K562 (cell line): ENCODE measurements around the gene ZDHHC18. TPM values are rescaled to one million over a fixed set of nuclear protein-coding genes. Genes with fewer than 3 reads are reported as not detected.

Experiments used
- ATF7 ChIP-seq: fragments of 450-650 bp; IDR thresholded peaks from 2 replicates; pipeline ENCODE4 v1.7.1; 2014; ENCODE audit warnings: mild to moderate bottlenecking, moderate library complexity
- C11orf30 ChIP-seq: fragments of 450-650 bp; IDR thresholded peaks from 2 replicates; pipeline ENCODE4 v1.6.1; 2016; ENCODE audit warnings: low read depth, mild to moderate bottlenecking
- DIDO1 ChIP-seq: fragments of 450-650 bp; IDR thresholded peaks from 2 replicates; pipeline ENCODE4 v1.6.1; 2016; ENCODE audit warnings: low read depth, missing biosample characterization, missing genetic modification characterization
- HNRNPK ChIP-seq: fragments of 200-400 bp; formaldehyde crosslinking; IDR thresholded peaks from one replicate; pipeline ENCODE4 v1.6.1; 2018; ENCODE audit warnings: mild to moderate bottlenecking, low read depth, low read length; ENCODE audit not compliant: poor library complexity, severe bottlenecking
- KDM2B ChIP-seq: fragments of 250-450 bp; sonication (Bioruptor Pico); IDR thresholded peaks from 2 replicates; pipeline ENCODE4 v1.8.0; 2021; ENCODE audit warnings: mild to moderate bottlenecking, moderate library complexity
- KLF1 ChIP-seq: fragments of 450-650 bp; IDR thresholded peaks from 2 replicates; pipeline ENCODE4 v1.6.1; 2016; ENCODE audit warnings: missing genetic modification characterization, missing compliant biosample characterization
- L3MBTL2 ChIP-seq: fragments of 450-650 bp; IDR thresholded peaks from 2 replicates; pipeline ENCODE4 v1.6.1; 2016; ENCODE audit warnings: mild to moderate bottlenecking, moderate library complexity
- NFATC3 ChIP-seq: fragments of 450-650 bp; IDR thresholded peaks from 2 replicates; pipeline ENCODE4 v1.6.1; 2017; ENCODE audit warnings: mild to moderate bottlenecking
- PHB ChIP-seq: fragments of 250-450 bp; sonication (Bioruptor Pico); IDR thresholded peaks from 2 replicates; pipeline ENCODE4 v1.5.0; 2021
- POLR2B ChIP-seq: fragments of 450-650 bp; IDR thresholded peaks from 2 replicates; pipeline ENCODE4 v1.6.1; 2018; ENCODE audit warnings: low read depth; ENCODE audit not compliant: partially characterized antibody
- SIRT6 ChIP-seq: IDR thresholded peaks from one replicate; pipeline ENCODE4 v1.6.1; 2012; ENCODE audit warnings: low read depth, mild to moderate bottlenecking, control low read depth, inconsistent platforms, low read length, moderate library complexity
- SMAD2 ChIP-seq: fragments of 150-350 bp; IDR thresholded peaks from 2 replicates; pipeline ENCODE4 v1.6.1; 2014; ENCODE audit warnings: low read depth, mild to moderate bottlenecking, low read length
- SUPT5H ChIP-seq: fragments of 450-650 bp; IDR thresholded peaks from 2 replicates; pipeline ENCODE4 v1.6.1; 2016
- TAF9B ChIP-seq: fragments of 450-650 bp; IDR thresholded peaks from 2 replicates; pipeline ENCODE4 v1.6.1; 2018; ENCODE audit warnings: mild to moderate bottlenecking; ENCODE audit not compliant: partially characterized antibody
- ZBTB17 ChIP-seq: fragments of 450-650 bp; formaldehyde crosslinking; IDR thresholded peaks from 2 replicates; pipeline ENCODE4 v1.4.0; 2020; ENCODE audit warnings: mild to moderate bottlenecking
- ZBTB7A ChIP-seq: IDR thresholded peaks from 2 replicates; pipeline ENCODE4 v1.6.1; 2011; ENCODE audit warnings: low read depth, mild to moderate bottlenecking, low read length, moderate library complexity, borderline replicate concordance; ENCODE audit not compliant: control insufficient read depth
- ZNF384 ChIP-seq: IDR thresholded peaks from 2 replicates; pipeline ENCODE4 v1.6.1; 2012; ENCODE audit warnings: low read depth, low read length, improper control_type of control experiment
- polyA plus RNA-seq, 8 experiments: library from polyadenylated mRNA; depleted of rRNA in 4 of 8; stranded (reverse) in 5 of 8; unstranded in 3 of 8; fragments of >200 nt; fragmentation: Nextera tagmentation in 2 of 8; fragmentation: Illumina TruSeq in 1 of 8; extraction: Ambion mirVana in 2 of 8; extraction: Trizol in 1 of 8; gene quantifications; 2 replicates each; pipeline versions ENCODE4 v1.2.1 to v1.2.3, GENCODE V29; 2011 to 2014; ENCODE audit warnings: inconsistent platforms in 1 of 8, missing spikeins in 1 of 8
- total RNA-seq, 7 experiments: library from RNA; depleted of rRNA in 6 of 7; stranded (reverse); fragments of >200 nt in 6 of 7; fragmentation: Illumina TruSeq in 2 of 7; extraction: Trizol in 2 of 7; gene quantifications; 2 replicates each; pipeline versions ENCODE4 v1.2.1 to v1.2.3, GENCODE V29; 2011 to 2021; ENCODE audit warnings: low replicate concordance in 1 of 7
- TF ChIP-seq, protein P1 (sequence below): fragments of 250-450 bp; sonication (Bioruptor Pico); IDR thresholded peaks from 2 replicates; pipeline ENCODE4 v1.4.0; 2020; ENCODE audit warnings: mild to moderate bottlenecking, moderate library complexity, borderline replicate concordance
- TF ChIP-seq, protein P2 (sequence below): sonication (generic); formaldehyde crosslinking; IDR thresholded peaks from 2 replicates; pipeline ENCODE4 v1.8.0; 2022; ENCODE audit warnings: mild to moderate bottlenecking, missing genetic modification reagents
- TF ChIP-seq, protein P3 (sequence below): fragments of 250-450 bp; sonication (Bioruptor Pico); IDR thresholded peaks from 2 replicates; pipeline ENCODE4 v1.4.0; 2020

The ZDHHC18 gene
- total and polyA plus RNA-seq, 9 of the 15 experiments (the other 6 are each of a cell fraction or from before 2014, with no cell fraction given) = 0.42 to 35.6 (median 15.8) TPM

GRCh38 chr1:26787706-26788514 is 38.6 kb upstream of the ZDHHC18 start, which contains the start of gene PIGV (continued):
- TF ChIP-seq, protein P1, sequence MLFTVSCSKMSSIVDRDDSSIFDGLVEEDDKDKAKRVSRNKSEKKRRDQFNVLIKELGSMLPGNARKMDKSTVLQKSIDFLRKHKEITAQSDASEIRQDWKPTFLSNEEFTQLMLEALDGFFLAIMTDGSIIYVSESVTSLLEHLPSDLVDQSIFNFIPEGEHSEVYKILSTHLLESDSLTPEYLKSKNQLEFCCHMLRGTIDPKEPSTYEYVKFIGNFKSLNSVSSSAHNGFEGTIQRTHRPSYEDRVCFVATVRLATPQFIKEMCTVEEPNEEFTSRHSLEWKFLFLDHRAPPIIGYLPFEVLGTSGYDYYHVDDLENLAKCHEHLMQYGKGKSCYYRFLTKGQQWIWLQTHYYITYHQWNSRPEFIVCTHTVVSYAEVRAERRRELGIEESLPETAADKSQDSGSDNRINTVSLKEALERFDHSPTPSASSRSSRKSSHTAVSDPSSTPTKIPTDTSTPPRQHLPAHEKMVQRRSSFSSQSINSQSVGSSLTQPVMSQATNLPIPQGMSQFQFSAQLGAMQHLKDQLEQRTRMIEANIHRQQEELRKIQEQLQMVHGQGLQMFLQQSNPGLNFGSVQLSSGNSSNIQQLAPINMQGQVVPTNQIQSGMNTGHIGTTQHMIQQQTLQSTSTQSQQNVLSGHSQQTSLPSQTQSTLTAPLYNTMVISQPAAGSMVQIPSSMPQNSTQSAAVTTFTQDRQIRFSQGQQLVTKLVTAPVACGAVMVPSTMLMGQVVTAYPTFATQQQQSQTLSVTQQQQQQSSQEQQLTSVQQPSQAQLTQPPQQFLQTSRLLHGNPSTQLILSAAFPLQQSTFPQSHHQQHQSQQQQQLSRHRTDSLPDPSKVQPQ (CRISPR knock-in tag) = no peak
- TF ChIP-seq ZBTB7A (peak; percentile 89), ATF7 (peak; percentile 73; the same call in 1 of the 2 replicates), L3MBTL2 (peak; percentile 81), SIRT6 (peak; percentile 35), ZNF384 (no peak), ZBTB17 (CRISPR knock-in tag) (0 out of 2 replicates have a peak, but pooled peaks have one; percentile 19), KDM2B (0 out of 2 replicates have a peak, but pooled peaks have one; percentile 61), SMAD2 (no peak), HNRNPK (no peak), SUPT5H (peak; percentile 80), DIDO1 (tag) (peak; percentile 31; the same call in 1 of the 2 replicates), C11orf30 (peak; percentile 28; the same call in 1 of the 2 replicates), POLR2B (peak; percentile 67), TAF9B (peak; percentile 72), PHB (CRISPR knock-in tag) (0 out of 2 replicates have a peak, but pooled peaks have one; percentile 78), NFATC3 (no peak), KLF1 (peak; percentile 80)
- TF ChIP-seq, protein P2, sequence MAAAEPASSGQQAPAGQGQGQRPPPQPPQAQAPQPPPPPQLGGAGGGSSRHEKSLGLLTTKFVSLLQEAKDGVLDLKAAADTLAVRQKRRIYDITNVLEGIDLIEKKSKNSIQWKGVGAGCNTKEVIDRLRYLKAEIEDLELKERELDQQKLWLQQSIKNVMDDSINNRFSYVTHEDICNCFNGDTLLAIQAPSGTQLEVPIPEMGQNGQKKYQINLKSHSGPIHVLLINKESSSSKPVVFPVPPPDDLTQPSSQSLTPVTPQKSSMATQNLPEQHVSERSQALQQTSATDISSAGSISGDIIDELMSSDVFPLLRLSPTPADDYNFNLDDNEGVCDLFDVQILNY (CRISPR knock-in tag) = peak; percentile 91
- TF ChIP-seq, protein P3, sequence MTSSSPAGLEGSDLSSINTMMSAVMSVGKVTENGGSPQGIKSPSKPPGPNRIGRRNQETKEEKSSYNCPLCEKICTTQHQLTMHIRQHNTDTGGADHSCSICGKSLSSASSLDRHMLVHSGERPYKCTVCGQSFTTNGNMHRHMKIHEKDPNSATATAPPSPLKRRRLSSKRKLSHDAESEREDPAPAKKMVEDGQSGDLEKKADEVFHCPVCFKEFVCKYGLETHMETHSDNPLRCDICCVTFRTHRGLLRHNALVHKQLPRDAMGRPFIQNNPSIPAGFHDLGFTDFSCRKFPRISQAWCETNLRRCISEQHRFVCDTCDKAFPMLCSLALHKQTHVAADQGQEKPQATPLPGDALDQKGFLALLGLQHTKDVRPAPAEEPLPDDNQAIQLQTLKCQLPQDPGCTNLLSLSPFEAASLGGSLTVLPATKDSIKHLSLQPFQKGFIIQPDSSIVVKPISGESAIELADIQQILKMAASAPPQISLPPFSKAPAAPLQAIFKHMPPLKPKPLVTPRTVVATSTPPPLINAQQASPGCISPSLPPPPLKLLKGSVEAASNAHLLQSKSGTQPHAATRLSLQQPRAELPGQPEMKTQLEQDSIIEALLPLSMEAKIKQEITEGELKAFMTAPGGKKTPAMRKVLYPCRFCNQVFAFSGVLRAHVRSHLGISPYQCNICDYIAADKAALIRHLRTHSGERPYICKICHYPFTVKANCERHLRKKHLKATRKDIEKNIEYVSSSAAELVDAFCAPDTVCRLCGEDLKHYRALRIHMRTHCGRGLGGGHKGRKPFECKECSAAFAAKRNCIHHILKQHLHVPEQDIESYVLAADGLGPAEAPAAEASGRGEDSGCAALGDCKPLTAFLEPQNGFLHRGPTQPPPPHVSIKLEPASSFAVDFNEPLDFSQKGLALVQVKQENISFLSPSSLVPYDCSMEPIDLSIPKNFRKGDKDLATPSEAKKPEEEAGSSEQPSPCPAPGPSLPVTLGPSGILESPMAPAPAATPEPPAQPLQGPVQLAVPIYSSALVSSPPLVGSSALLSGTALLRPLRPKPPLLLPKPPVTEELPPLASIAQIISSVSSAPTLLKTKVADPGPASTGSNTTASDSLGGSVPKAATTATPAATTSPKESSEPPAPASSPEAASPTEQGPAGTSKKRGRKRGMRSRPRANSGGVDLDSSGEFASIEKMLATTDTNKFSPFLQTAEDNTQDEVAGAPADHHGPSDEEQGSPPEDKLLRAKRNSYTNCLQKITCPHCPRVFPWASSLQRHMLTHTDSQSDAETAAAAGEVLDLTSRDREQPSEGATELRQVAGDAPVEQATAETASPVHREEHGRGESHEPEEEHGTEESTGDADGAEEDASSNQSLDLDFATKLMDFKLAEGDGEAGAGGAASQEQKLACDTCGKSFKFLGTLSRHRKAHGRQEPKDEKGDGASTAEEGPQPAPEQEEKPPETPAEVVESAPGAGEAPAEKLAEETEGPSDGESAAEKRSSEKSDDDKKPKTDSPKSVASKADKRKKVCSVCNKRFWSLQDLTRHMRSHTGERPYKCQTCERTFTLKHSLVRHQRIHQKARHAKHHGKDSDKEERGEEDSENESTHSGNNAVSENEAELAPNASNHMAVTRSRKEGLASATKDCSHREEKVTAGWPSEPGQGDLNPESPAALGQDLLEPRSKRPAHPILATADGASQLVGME (CRISPR knock-in tag) = 0 out of 2 replicates have a peak, but pooled peaks have one; percentile 24
